Small intestine (tissue), 7 donors: ENCODE measurements around the gene BCAS3. TPM values are rescaled to one million over a fixed set of nuclear protein-coding genes. Genes with fewer than 3 reads are reported as not detected.

Source experiments
- DNase-seq, 2 donors: peaks; one replicate each; pipeline versions ENCODE4 v3.0.0 to v3.0.0-alpha.2; 2013
- FAIRE-seq: peaks from 2 replicates; lab custom pipeline; 2012; peaks lifted over from hg19 to GRCh38; lab: Jason Lieb, UNC
- H3K27ac ChIP-seq, 3 donors: one replicate each; pipeline ENCODE4 v1.5.1; 2013; ENCODE audit warnings: low read length in 2 of 3, mild to moderate bottlenecking in 2 of 3, control low read depth in 1 of 3, inconsistent platforms in 1 of 3, low read depth in 1 of 3, moderate library complexity in 1 of 3
- H3K27me3 ChIP-seq, 3 donors: one replicate each; pipeline ENCODE4 v1.6.1; 2013; ENCODE audit warnings: low read length in 3 of 3, inconsistent platforms in 1 of 3; ENCODE audit not compliant: control insufficient read depth in 3 of 3, insufficient read depth in 3 of 3
- H3K36me3 ChIP-seq, 3 donors: one replicate each; pipeline ENCODE4 v1.6.1; 2013; ENCODE audit warnings: low read length in 3 of 3, inconsistent platforms in 1 of 3, low read depth in 1 of 3, mild to moderate bottlenecking in 1 of 3, moderate library complexity in 1 of 3; ENCODE audit not compliant: control insufficient read depth in 3 of 3, insufficient read depth in 2 of 3
- H3K4me1 ChIP-seq, 3 donors: one replicate each; pipeline ENCODE4 v1.6.1; 2013; ENCODE audit warnings: low read length in 2 of 3, inconsistent platforms in 1 of 3, low read depth in 1 of 3, mild to moderate bottlenecking in 1 of 3, moderate library complexity in 1 of 3; ENCODE audit not compliant: control insufficient read depth in 3 of 3, insufficient read depth in 2 of 3
- H3K4me3 ChIP-seq, 3 donors: one replicate each; pipeline ENCODE4 v1.5.1; 2013; ENCODE audit warnings: low read length in 3 of 3, control low read depth in 1 of 3, inconsistent platforms in 1 of 3, low read depth in 1 of 3, mild to moderate bottlenecking in 1 of 3, moderate library complexity in 1 of 3
- H3K9me3 ChIP-seq, 2 donors: one replicate each; pipeline ENCODE4 v1.6.1; 2013; ENCODE audit warnings: low read depth in 1 of 2, low read length in 1 of 2; ENCODE audit not compliant: control insufficient read depth in 2 of 2, insufficient read depth in 1 of 2
- WGBS, 3 donors: extraction: QIAGEN DNeasy Blood & Tissue Kit; methylation state at CpG; one replicate each; pipeline ENCODE4 v1.1.7; 2013; 5-methylcytosine and 5-hydroxymethylcytosine counted together
- polyA plus RNA-seq, 4 donors: library from polyadenylated mRNA; stranded (reverse) in 3 of 4; unstranded in 1 of 4; fragments of 200-250 nt in 3 of 4; fragments of 120-200 nt in 1 of 4; gene quantifications; one replicate each; pipeline versions ENCODE4 v1.2.1 to v1.2.3, GENCODE V29; 2013
- donor health status: healthy with polysubstance abuse.
- donor health status: control.
- donor health status: control.
- donor health status: Bipolar disorder and iron deficiency.
- donor health status: healthy.

The BCAS3 gene
- polyA plus RNA-seq, 4 donors: 4.4 to 10.5 (median 4.8) TPM

- H3K27me3 ChIP-seq: no peaks in the 10 kb centered on the region
- no peak overlapping the region for H3K27ac ChIP-seq
- FAIRE-seq (no peak), DNase-seq (no peak)
- 25 to 71% (median 44%) methylated on average over 1 of the region's 1 CpG for WGBS, 3 donors
- H3K4me1 ChIP-seq: no peaks in the 10 kb centered on the region
- no peak overlapping the region for H3K4me3 ChIP-seq
- no peaks in the 10 kb centered on the region for H3K36me3 ChIP-seq
- H3K9me3 ChIP-seq: peaks cover 0 to 7% of the 10 kb centered on the region in 2 donors
Observed at GRCh38 chr17:61167075-61167474, 489.4 kb downstream of the BCAS3 start.

GRCh38 chr17:61168506-61168905 lies 490.9 kb downstream of the BCAS3 start:
- H3K36me3 ChIP-seq: no peaks in the 10 kb centered on the region
- FAIRE-seq: no peak
- WGBS, 3 donors: 59 to 81% (median 61%) methylated on average over 2 of the region's 2 CpGs
- H3K4me1 ChIP-seq: no peaks in the 10 kb centered on the region
- DNase-seq: peak in 1 of 2 donors; percentile 15
- H3K9me3 ChIP-seq: peaks cover 0 to 7% of the 10 kb centered on the region in 2 donors
- no peak overlapping the region for H3K27ac ChIP-seq
- no peak overlapping the region for H3K4me3 ChIP-seq
- no peaks in the 10 kb centered on the region for H3K27me3 ChIP-seq

- H3K4me1 ChIP-seq: no peaks in the 10 kb centered on the region
- no peak overlapping the region for H3K27ac ChIP-seq
- 27 to 68% (median 38%) methylated on average over 1 of the region's 1 CpG for WGBS, 3 donors
- no peak overlapping the region for H3K4me3 ChIP-seq
- H3K27me3 ChIP-seq: no peaks in the 10 kb centered on the region
- no peaks in the 10 kb centered on the region for H3K36me3 ChIP-seq
- DNase-seq (no peak), FAIRE-seq (no peak)
- no peaks in the 10 kb centered on the region for H3K9me3 ChIP-seq
Observed at GRCh38 chr17:61174310-61174709, 496.7 kb downstream of the BCAS3 start.

GRCh38 chr17:61175298-61176142 lies 497.9 kb downstream of the BCAS3 start:
- no peak overlapping the region for H3K4me3 ChIP-seq
- no peak overlapping the region for H3K27ac ChIP-seq
- H3K9me3 ChIP-seq: no peaks in the 10 kb centered on the region
- H3K36me3 ChIP-seq: no peaks in the 10 kb centered on the region
- DNase-seq (no peak), FAIRE-seq (no peak)
- 96 to 99% (median 97%) methylated on average over 4 of the region's 4 CpGs for WGBS, 3 donors
- no peaks in the 10 kb centered on the region for H3K27me3 ChIP-seq
- no peaks in the 10 kb centered on the region for H3K4me1 ChIP-seq

GRCh38 chr17:61177351-61177750 lies 499.7 kb downstream of the BCAS3 start:
- WGBS, 3 donors: 95 to 99% (median 97%) methylated on average over 2 of the region's 2 CpGs
- FAIRE-seq (no peak), DNase-seq (no peak)
- Histone ChIP-seq H3K9me3 (no peaks in the 10 kb centered on the region), H3K4me1 (no peaks in the 10 kb centered on the region), H3K27ac (no peak overlapping the region), H3K27me3 (no peaks in the 10 kb centered on the region), H3K4me3 (no peak overlapping the region), H3K36me3 (no peaks in the 10 kb centered on the region)

GRCh38 chr17:61178284-61178683 lies 500.6 kb downstream of the BCAS3 start:
- H3K27me3 ChIP-seq: no peaks in the 10 kb centered on the region
- no peak overlapping the region for H3K4me3 ChIP-seq
- FAIRE-seq: no peak
- no peaks in the 10 kb centered on the region for H3K9me3 ChIP-seq
- H3K27ac ChIP-seq: no peak overlapping the region
- DNase-seq: no peak
- no peaks in the 10 kb centered on the region for H3K36me3 ChIP-seq
- 54 to 73% (median 67%) methylated on average over 1 of the region's 1 CpG for WGBS, 3 donors
- H3K4me1 ChIP-seq: no peaks in the 10 kb centered on the region

- Histone ChIP-seq H3K27ac (no peak overlapping the region), H3K4me1 (no peaks in the 10 kb centered on the region), H3K9me3 (no peaks in the 10 kb centered on the region), H3K4me3 (no peak overlapping the region), H3K27me3 (no peaks in the 10 kb centered on the region), H3K36me3 (no peaks in the 10 kb centered on the region)
- 89 to 97% (median 92%) methylated on average over 2 of the region's 2 CpGs for WGBS, 3 donors
- DNase-seq (no peak), FAIRE-seq (no peak)
Observed at GRCh38 chr17:61179380-61179806, 501.7 kb downstream of the BCAS3 start.

- no peaks in the 10 kb centered on the region for H3K27me3 ChIP-seq
- WGBS, 3 donors: 79 to 87% (median 86%) methylated on average over 2 of the region's 2 CpGs
- H3K36me3 ChIP-seq: no peaks in the 10 kb centered on the region
- H3K4me3 ChIP-seq: no peak overlapping the region
- no peak overlapping the region for H3K27ac ChIP-seq
- H3K9me3 ChIP-seq: no peaks in the 10 kb centered on the region
- FAIRE-seq (no peak), DNase-seq (no peak)
- H3K4me1 ChIP-seq: no peaks in the 10 kb centered on the region
Observed at GRCh38 chr17:61183793-61184192, 506.1 kb downstream of the BCAS3 start.
